Ishikawa (cell line): ENCODE results near the gene NKX1-1.

Experiments
- EGR1 ChIP-seq: IDR thresholded peaks from 2 replicates; pipeline ENCODE4 v1.6.1; 2012
- EP300 ChIP-seq: IDR thresholded peaks from 2 replicates; pipeline ENCODE4 v1.6.1; 2012; ENCODE audit warnings: borderline replicate concordance
- FOXM1 ChIP-seq: IDR thresholded peaks from 2 replicates; pipeline ENCODE4 v1.6.1; 2012; ENCODE audit warnings: low read depth, borderline replicate concordance
- NFIC ChIP-seq: IDR thresholded peaks from 2 replicates; pipeline ENCODE4 v1.6.1; 2012
- RAD21 ChIP-seq: IDR thresholded peaks from 2 replicates; pipeline ENCODE4 v1.6.1; 2012; ENCODE audit warnings: low read depth
- TAF1 ChIP-seq: IDR thresholded peaks from 2 replicates; pipeline ENCODE4 v1.6.1; 2012; ENCODE audit warnings: low read depth, mild to moderate bottlenecking
- TF ChIP-seq, protein P1 (sequence below): IDR thresholded peaks from 2 replicates; pipeline ENCODE4 v1.6.1; 2012
- TF ChIP-seq, protein P2 (sequence below): IDR thresholded peaks from 2 replicates; pipeline ENCODE4 v1.6.1; 2012; ENCODE audit warnings: low read depth, mild to moderate bottlenecking
- TF ChIP-seq, protein P3 (sequence below): IDR thresholded peaks from 2 replicates; pipeline ENCODE4 v1.6.1; 2012

DNA sequence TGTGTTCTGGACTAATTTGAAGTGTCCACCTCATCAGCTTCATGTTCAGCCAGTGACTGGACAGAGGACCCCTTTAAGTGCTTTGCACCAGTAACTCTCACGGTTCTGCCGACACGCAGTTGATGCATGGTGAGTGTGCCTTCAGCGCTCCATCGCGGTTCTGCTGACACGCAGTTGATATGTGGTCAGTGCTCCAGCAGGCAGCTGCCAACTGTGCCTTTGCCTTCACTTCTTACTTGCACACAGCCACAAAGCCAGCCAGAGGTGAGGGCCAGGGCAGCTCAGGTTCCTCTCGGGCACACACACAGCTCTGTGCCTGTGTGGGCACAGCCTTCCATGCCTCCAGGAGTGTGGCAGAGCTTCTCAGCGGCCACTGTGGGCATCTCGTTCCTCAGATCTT, 12.4 kb downstream of the NKX1-1 start:
- TF ChIP-seq, protein P1, sequence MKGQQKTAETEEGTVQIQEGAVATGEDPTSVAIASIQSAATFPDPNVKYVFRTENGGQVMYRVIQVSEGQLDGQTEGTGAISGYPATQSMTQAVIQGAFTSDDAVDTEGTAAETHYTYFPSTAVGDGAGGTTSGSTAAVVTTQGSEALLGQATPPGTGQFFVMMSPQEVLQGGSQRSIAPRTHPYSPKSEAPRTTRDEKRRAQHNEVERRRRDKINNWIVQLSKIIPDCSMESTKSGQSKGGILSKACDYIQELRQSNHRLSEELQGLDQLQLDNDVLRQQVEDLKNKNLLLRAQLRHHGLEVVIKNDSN, result no peak
- TF ChIP-seq FOXM1, result no peak
- TF ChIP-seq, protein P2, sequence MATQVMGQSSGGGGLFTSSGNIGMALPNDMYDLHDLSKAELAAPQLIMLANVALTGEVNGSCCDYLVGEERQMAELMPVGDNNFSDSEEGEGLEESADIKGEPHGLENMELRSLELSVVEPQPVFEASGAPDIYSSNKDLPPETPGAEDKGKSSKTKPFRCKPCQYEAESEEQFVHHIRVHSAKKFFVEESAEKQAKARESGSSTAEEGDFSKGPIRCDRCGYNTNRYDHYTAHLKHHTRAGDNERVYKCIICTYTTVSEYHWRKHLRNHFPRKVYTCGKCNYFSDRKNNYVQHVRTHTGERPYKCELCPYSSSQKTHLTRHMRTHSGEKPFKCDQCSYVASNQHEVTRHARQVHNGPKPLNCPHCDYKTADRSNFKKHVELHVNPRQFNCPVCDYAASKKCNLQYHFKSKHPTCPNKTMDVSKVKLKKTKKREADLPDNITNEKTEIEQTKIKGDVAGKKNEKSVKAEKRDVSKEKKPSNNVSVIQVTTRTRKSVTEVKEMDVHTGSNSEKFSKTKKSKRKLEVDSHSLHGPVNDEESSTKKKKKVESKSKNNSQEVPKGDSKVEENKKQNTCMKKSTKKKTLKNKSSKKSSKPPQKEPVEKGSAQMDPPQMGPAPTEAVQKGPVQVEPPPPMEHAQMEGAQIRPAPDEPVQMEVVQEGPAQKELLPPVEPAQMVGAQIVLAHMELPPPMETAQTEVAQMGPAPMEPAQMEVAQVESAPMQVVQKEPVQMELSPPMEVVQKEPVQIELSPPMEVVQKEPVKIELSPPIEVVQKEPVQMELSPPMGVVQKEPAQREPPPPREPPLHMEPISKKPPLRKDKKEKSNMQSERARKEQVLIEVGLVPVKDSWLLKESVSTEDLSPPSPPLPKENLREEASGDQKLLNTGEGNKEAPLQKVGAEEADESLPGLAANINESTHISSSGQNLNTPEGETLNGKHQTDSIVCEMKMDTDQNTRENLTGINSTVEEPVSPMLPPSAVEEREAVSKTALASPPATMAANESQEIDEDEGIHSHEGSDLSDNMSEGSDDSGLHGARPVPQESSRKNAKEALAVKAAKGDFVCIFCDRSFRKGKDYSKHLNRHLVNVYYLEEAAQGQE, result no peak
- TF ChIP-seq EP300, result no peak
- TF ChIP-seq TAF1, result no peak
- TF ChIP-seq, protein P3, sequence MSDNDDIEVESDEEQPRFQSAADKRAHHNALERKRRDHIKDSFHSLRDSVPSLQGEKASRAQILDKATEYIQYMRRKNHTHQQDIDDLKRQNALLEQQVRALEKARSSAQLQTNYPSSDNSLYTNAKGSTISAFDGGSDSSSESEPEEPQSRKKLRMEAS, result no peak
- no peak for TF ChIP-seq EGR1
- no peak for TF ChIP-seq RAD21
- no peak for TF ChIP-seq NFIC
